H1 (cell line): ENCODE data around the gene PRR33. TPM values are rescaled to one million over a fixed set of nuclear protein-coding genes. Genes with fewer than 3 reads are reported as not detected.
A peak's percentile ranks its signal among the peaks of the same experiment; 100 is the strongest.

Source experiments
- CTCF ChIA-PET: fragments of 300-600 bp; sonication (Branson Sonifier 250); formaldehyde crosslinking; loops from one replicate; lab custom pipeline; 2021; ENCODE audit not compliant: partially characterized antibody; lab: Charles Lee
- POLR2A ChIA-PET: fragments of 300-600 bp; sonication (Branson Sonifier 250); formaldehyde crosslinking; loops from one replicate; lab custom pipeline; 2021; ENCODE audit warnings: inconsistent platforms; ENCODE audit not compliant: partially characterized antibody; lab: Charles Lee
- DNase-seq, 2 experiments: peaks; one replicate each; pipeline versions ENCODE4 v3.0.0 to v3.0.0-alpha.2; 2010 to 2022; ENCODE audit warnings: low spot score in 2 of 2, low read depth in 1 of 2, mixed read lengths in 1 of 2
- FAIRE-seq: peaks from 2 replicates; lab custom pipeline; 2011; peaks lifted over from hg19 to GRCh38; lab: Jason Lieb, UNC
- H2AFZ ChIP-seq: 2 replicates; pipeline ENCODE4 v1.8.1; 2012; ENCODE audit warnings: low read length, inconsistent platforms
- H2AK5ac ChIP-seq: 2 replicates; pipeline ENCODE4 v1.6.1; 2013; ENCODE audit warnings: low read depth, low read length
- H2BK120ac ChIP-seq: replicated peaks from 2 replicates; pipeline ENCODE3; 2013; ENCODE audit warnings: low read depth, low read length, inconsistent platforms
- H2BK12ac ChIP-seq: 2 replicates; pipeline ENCODE4 v1.6.1; 2013; ENCODE audit warnings: low read depth, low read length
- H2BK15ac ChIP-seq: 2 replicates; pipeline ENCODE4 v1.6.1; 2013; ENCODE audit warnings: low read length
- H2BK20ac ChIP-seq: 2 replicates; pipeline ENCODE4 v1.6.1; 2013; ENCODE audit warnings: low read length
- H2BK5ac ChIP-seq: 2 replicates; pipeline ENCODE4 v1.6.1; 2013; ENCODE audit warnings: low read depth, low read length
- H3K14ac ChIP-seq: 2 replicates; pipeline ENCODE4 v1.6.1; 2013; ENCODE audit warnings: inconsistent platforms; ENCODE audit not compliant: insufficient read length
- H3K18ac ChIP-seq: 2 replicates; pipeline ENCODE4 v1.6.1; 2013; ENCODE audit warnings: low read length; ENCODE audit errors: extremely low read depth
- H3K23ac ChIP-seq: 2 replicates; pipeline ENCODE4 v1.6.1; 2013; ENCODE audit warnings: inconsistent platforms; ENCODE audit not compliant: insufficient read length
- H3K23me2 ChIP-seq: 2 replicates; pipeline ENCODE4 v1.6.1; 2013; ENCODE audit warnings: low read depth, low read length
- H3K27ac ChIP-seq: 2 replicates; pipeline ENCODE4 v1.6.1; 2011; ENCODE audit warnings: low read depth, low read length, inconsistent platforms
- H3K27me3 ChIP-seq, 4 experiments: replicated peaks in 1 of 4; 1 replicate in 1 of 4; 2 replicates in 3 of 4; pipeline versions ENCODE4 v1.6.1 to v1.8.1; 2011 to 2013; ENCODE audit warnings: low read length in 3 of 4, mild to moderate bottlenecking in 3 of 4, inconsistent platforms in 2 of 4, mixed read lengths in 2 of 4, moderate library complexity in 1 of 4; ENCODE audit not compliant: control insufficient read depth in 3 of 4, insufficient read depth in 3 of 4; ENCODE audit errors: extremely low read depth in 1 of 4
- H3K36me3 ChIP-seq, 4 experiments: 2 replicates each; pipeline versions ENCODE4 v1.6.1 to v1.8.1; 2011 to 2013; ENCODE audit warnings: mild to moderate bottlenecking in 4 of 4, low read length in 3 of 4, moderate library complexity in 2 of 4, control low read depth in 1 of 4, inconsistent platforms in 1 of 4; ENCODE audit not compliant: insufficient read depth in 4 of 4, control insufficient read depth in 2 of 4
- H3K4ac ChIP-seq: replicated peaks from 2 replicates; pipeline ENCODE3; 2013; ENCODE audit warnings: low read length, low read depth, mixed read lengths, inconsistent platforms; ENCODE audit not compliant: insufficient read length
- H3K4me1 ChIP-seq, 4 experiments: replicated peaks in 1 of 4; 1 replicate in 1 of 4; 2 replicates in 3 of 4; pipeline versions ENCODE4 v1.6.1 to v1.8.1; 2011 to 2013; ENCODE audit warnings: low read length in 3 of 4, inconsistent platforms in 2 of 4, mixed read lengths in 1 of 4; ENCODE audit not compliant: insufficient read depth in 4 of 4, control insufficient read depth in 3 of 4
- H3K4me2 ChIP-seq, 2 experiments: 2 replicates each; pipeline versions ENCODE4 v1.6.1 to v1.8.1; 2011 to 2013; ENCODE audit warnings: low read depth in 2 of 2, low read length in 2 of 2, control low read depth in 1 of 2, inconsistent platforms in 1 of 2, mild to moderate bottlenecking in 1 of 2; ENCODE audit not compliant: insufficient read depth in 1 of 2
- H3K4me3 ChIP-seq, 4 experiments: fragments of 200-600, 300-600 bp in 1 of 4; sonication (generic), shearing (Covaris generic), sonication (Bioruptor Twin) in 1 of 4; 2 replicates each; pipeline versions ENCODE4 v1.5.1 to v1.8.1; 2011 to 2016; ENCODE audit warnings: low read length in 4 of 4, low read depth in 3 of 4, control low read depth in 2 of 4, inconsistent platforms in 2 of 4, mild to moderate bottlenecking in 2 of 4, mixed read lengths in 1 of 4, moderate library complexity in 1 of 4; ENCODE audit not compliant: insufficient read depth in 2 of 4; ENCODE audit errors: extremely low read depth in 1 of 4
- H3K56ac ChIP-seq: replicated peaks from 2 replicates; pipeline ENCODE3; 2013; ENCODE audit warnings: low read depth, mild to moderate bottlenecking, mixed read lengths, low read length, inconsistent platforms; ENCODE audit not compliant: insufficient read length
- H3K79me1 ChIP-seq: 2 replicates; pipeline ENCODE4 v1.6.1; 2013; ENCODE audit warnings: low read depth, low read length, control low read depth
- H3K79me2 ChIP-seq, 2 experiments: 2 replicates each; pipeline versions ENCODE4 v1.6.1 to v1.8.1; 2012 to 2013; ENCODE audit warnings: low read length in 2 of 2, mild to moderate bottlenecking in 2 of 2, inconsistent platforms in 1 of 2; ENCODE audit not compliant: insufficient read depth in 2 of 2, control insufficient read depth in 1 of 2
- H3K9ac ChIP-seq, 4 experiments: replicated peaks in 1 of 4; 1 replicate in 1 of 4; 2 replicates in 3 of 4; pipeline versions ENCODE4 v1.6.1 to v1.8.1; 2011 to 2013; ENCODE audit warnings: low read depth in 3 of 4, low read length in 3 of 4, control low read depth in 2 of 4, mild to moderate bottlenecking in 2 of 4, moderate library complexity in 2 of 4, inconsistent platforms in 1 of 4; ENCODE audit errors: extremely low read depth in 1 of 4
- H3K9me3 ChIP-seq, 2 experiments: 2 replicates each; pipeline versions ENCODE4 v1.6.1 to v1.8.1; 2012 to 2013; ENCODE audit warnings: mild to moderate bottlenecking in 2 of 2, moderate library complexity in 2 of 2, control low read depth in 1 of 2, inconsistent platforms in 1 of 2, low read depth in 1 of 2, low read length in 1 of 2, mixed read lengths in 1 of 2; ENCODE audit not compliant: insufficient read depth in 2 of 2
- H4K20me1 ChIP-seq, 2 experiments: replicated peaks in 1 of 2; 2 replicates each; pipeline versions ENCODE3 to v1.8.1; 2011 to 2013; ENCODE audit warnings: inconsistent platforms in 2 of 2, low read length in 2 of 2, mild to moderate bottlenecking in 1 of 2; ENCODE audit not compliant: insufficient read depth in 2 of 2, control insufficient read depth in 1 of 2
- H4K5ac ChIP-seq: 2 replicates; pipeline ENCODE4 v1.6.1; 2013; ENCODE audit warnings: low read length, low read depth, mixed read lengths, inconsistent platforms; ENCODE audit not compliant: insufficient read length
- H4K8ac ChIP-seq: 2 replicates; pipeline ENCODE4 v1.8.0; 2013; ENCODE audit warnings: mild to moderate bottlenecking, moderate library complexity, low read length, inconsistent platforms; ENCODE audit not compliant: insufficient read depth; ENCODE audit errors: extremely low read depth
- H4K91ac ChIP-seq: replicated peaks from 2 replicates; pipeline ENCODE3; 2013; ENCODE audit warnings: low read length, mixed read lengths, inconsistent platforms; ENCODE audit not compliant: insufficient read length
- BACH1 ChIP-seq: IDR thresholded peaks from 2 replicates; pipeline ENCODE4 v1.6.1; 2012; ENCODE audit warnings: low read length, improper control_type of control experiment
- SRF ChIP-seq: IDR thresholded peaks from 2 replicates; pipeline ENCODE4 v1.6.1; 2011; ENCODE audit warnings: mild to moderate bottlenecking, low read depth, low read length, moderate library complexity
- TAF7 ChIP-seq: optimal IDR thresholded peaks from 2 replicates; pipeline ENCODE3; 2011; ENCODE audit warnings: low read depth, mild to moderate bottlenecking, inconsistent platforms, low read length, moderate library complexity, borderline replicate concordance
- WGBS, 2 experiments: shearing (Covaris generic) in 1 of 2; methylation state at CpG; one replicate each; pipeline versions ENCODE4 v1.1.6 to v1.1.7; 2013 to 2015; ENCODE audit warnings: low lambda C conversion rate in 2 of 2, mixed read lengths in 2 of 2, inconsistent platforms in 1 of 2, low coverage in 1 of 2, missing lambda C conversion rate in 1 of 2; ENCODE audit not compliant: insufficient replicate concordance in 2 of 2, insufficient coverage in 1 of 2, insufficient read length in 1 of 2; ENCODE audit errors: extremely low coverage in 1 of 2, missing lambda C conversion rate in 1 of 2; 5-methylcytosine and 5-hydroxymethylcytosine counted together
- polyA plus RNA-seq, 7 experiments: library from polyadenylated mRNA; depleted of rRNA in 3 of 7; stranded (reverse) in 5 of 7; unstranded in 2 of 7; fragments of >200 nt in 5 of 7; fragments of 200-250 nt in 2 of 7; gene quantifications; 1 replicate in 5 of 7; 2 replicates in 1 of 7; 4 replicates in 1 of 7; pipeline versions ENCODE4 v1.2.1 to v1.2.3, GENCODE V29; 2011 to 2013; ENCODE audit warnings: missing spikeins in 2 of 7, mixed read lengths in 2 of 7
- total RNA-seq: library from RNA; stranded (reverse); fragmentation: NEBNext Ultra II Directional; extraction: Animal tissue kit (Norgen Biotek cat#: 25700); gene quantifications from 2 replicates; pipeline ENCODE4 v1.2.1, GENCODE V29; 2021
- TF ChIP-seq, protein P1 (sequence below): IDR thresholded peaks from 2 replicates; pipeline ENCODE4 v1.6.1; 2011; ENCODE audit warnings: low read length, improper control_type of control experiment

Gene PRR33
- total and polyA plus RNA-seq, 2 of the 8 experiments (the other 6 are each of a cell fraction or from before 2014, with no cell fraction given) = 0.02 TPM; not detected in 1

DNA sequence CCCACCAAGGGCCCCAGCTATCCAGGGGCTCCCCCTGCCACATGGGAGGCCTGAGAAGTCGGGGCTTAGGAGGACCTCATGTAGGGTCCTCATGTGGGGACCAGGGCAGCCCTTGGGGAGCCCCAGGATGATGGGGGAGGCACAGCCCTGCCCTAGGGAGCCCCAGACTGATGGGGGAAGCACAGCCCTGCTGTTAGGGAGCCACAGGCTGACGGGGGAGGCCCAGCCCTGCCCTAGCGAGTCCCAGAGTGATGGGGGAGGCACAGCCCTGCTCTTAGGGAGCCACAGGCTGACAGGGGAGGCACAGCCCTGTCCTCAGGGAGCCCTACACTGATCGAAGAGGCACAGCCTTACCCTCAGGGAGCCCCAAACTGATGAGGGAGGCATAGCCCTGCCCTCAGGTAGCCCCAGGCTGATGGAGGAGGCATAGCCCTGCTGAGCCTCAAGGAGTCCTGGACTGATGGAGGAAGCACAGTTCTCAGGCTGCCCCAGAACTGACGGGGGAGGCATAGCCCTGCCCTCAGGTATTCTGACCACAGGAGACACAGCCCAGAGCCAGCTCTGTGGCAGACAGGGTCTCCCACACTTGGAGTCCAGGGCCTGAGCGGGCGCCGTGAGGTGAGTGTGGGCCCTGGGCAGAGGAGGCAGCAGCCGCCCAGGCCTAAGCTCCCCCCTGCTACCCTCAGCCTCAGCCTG is 10.8 kb downstream of the PRR33 start:
- Histone ChIP-seq H4K5ac (no peak overlapping the region), H2BK5ac (0 out of 2 replicates have a peak overlapping the region, but pooled peaks have one; percentile 52), H3K9ac (no peak overlapping the region), H3K4me3 (no peak overlapping the region), H3K27ac (no peak overlapping the region), H3K23ac (no peak overlapping the region), H2AFZ (no peak overlapping the region), H3K18ac (no peak overlapping the region), H3K9me3 (no peaks in the 10 kb centered on the region), H3K23me2 (peaks cover 14% of the 10 kb centered on the region; the same call in 1 of the 2 replicates), H2BK12ac (peak overlapping the region; percentile 50; the same call in 1 of the 2 replicates), H4K20me1 (no peaks in the 10 kb centered on the region), H3K79me1 (no peaks in the 10 kb centered on the region), H4K8ac (peak overlapping the region; percentile 75; the same call in 1 of the 2 replicates), H3K36me3 (no peaks in the 10 kb centered on the region), H2BK120ac (no peak overlapping the region), H2BK15ac (0 out of 2 replicates have a peak overlapping the region, but pooled peaks have one; percentile 92), H2BK20ac (no peak overlapping the region), H3K27me3 (no peaks in the 10 kb centered on the region; a peak in 1 of 7 replicates), H3K56ac (no peak overlapping the region), H3K14ac (no peak overlapping the region), H2AK5ac (0 out of 2 replicates have a peak overlapping the region, but pooled peaks have one; percentile 82), H3K4ac (no peak overlapping the region), H4K91ac (peak overlapping the region; percentile 42), H3K4me1 (peaks cover 0 to 5% (median 2%) of the 10 kb centered on the region in 4 experiments; a peak in 3 of 7 replicates), H3K79me2 (no peaks in the 10 kb centered on the region), H3K4me2 (no peak overlapping the region)
- no peak for TF ChIP-seq SRF
- no peak for TF ChIP-seq TAF7
- no peak for TF ChIP-seq BACH1
- TF ChIP-seq, protein P1, sequence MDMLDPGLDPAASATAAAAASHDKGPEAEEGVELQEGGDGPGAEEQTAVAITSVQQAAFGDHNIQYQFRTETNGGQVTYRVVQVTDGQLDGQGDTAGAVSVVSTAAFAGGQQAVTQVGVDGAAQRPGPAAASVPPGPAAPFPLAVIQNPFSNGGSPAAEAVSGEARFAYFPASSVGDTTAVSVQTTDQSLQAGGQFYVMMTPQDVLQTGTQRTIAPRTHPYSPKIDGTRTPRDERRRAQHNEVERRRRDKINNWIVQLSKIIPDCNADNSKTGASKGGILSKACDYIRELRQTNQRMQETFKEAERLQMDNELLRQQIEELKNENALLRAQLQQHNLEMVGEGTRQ = no peak
- FAIRE-seq = no peak
- POLR2A ChIA-PET = no interaction called here
- 82% methylated on average over 7 of the region's 9 CpGs; no CpG with 5 or more reads in 1 of the 2 experiments for WGBS, 2 experiments
- CTCF ChIA-PET = interaction anchor here (1.3 to 4.8 kb wide), 18 partner anchors 10 to 271 kb away, joined by 3 to 170 read pairs (median 11); partner anchors contain the start of genes PRR33, SYT8 and TNNI2
- no peak for DNase-seq
